Measurements from ENCODE around the gene RARA. TPM values are rescaled to one million over a fixed set of nuclear protein-coding genes. Genes with fewer than 3 reads are reported as not detected.
A peak's percentile ranks its signal among the peaks of the same experiment; 100 is the strongest.

Gene RARA
- polyA plus RNA-seq, 3 donors: 14.9 to 63.9 (median 29.4) TPM

- 92% methylated on average over 3 of the region's 11 CpGs for WGBS (ENCODE audit: insufficient coverage)
- H3K4me3 Mint-ChIP-seq: peak overlapping the region; percentile 95 to 99
- peaks cover 56 to 74% of the 10 kb centered on the region in 2 donors for H3K36me3 Mint-ChIP-seq
- Histone ChIP-seq H3K9me3 (replicated peaks in 1 of 2; ENCODE audit: control insufficient read depth in 1 of 2, insufficient read depth in 1 of 2, low read length in 2 of 2) (no peaks in the 10 kb centered on the region), H3K79me2 (ENCODE audit: insufficient read depth, low read length) (peaks cover 97% of the 10 kb centered on the region), H3K36me3 (replicated peaks in 1 of 2; ENCODE audit: control insufficient read depth in 1 of 2, insufficient read depth in 2 of 2, low read length in 2 of 2) (peaks cover 32 to 54% of the 10 kb centered on the region in 2 donors), H4K20me1 (ENCODE audit: insufficient read depth, low read length) (peaks cover 97% of the 10 kb centered on the region), H2AFZ (ENCODE audit: insufficient read depth, low read depth, low read length, poor library complexity, severe bottlenecking) (no peak overlapping the region), H3K4me2 (replicated peaks; ENCODE audit: extremely low read depth, low read length, poor library complexity, severe bottlenecking) (peak overlapping the region; percentile 90), H3K27me3 (ENCODE audit: control insufficient read depth in 2 of 2, insufficient read depth in 2 of 2, low read length in 2 of 2) (no peaks in the 10 kb centered on the region), H3K4me3 (replicated peaks in 1 of 3; ENCODE audit: low read depth in 2 of 3, low read length in 3 of 3) (peak overlapping the region in 2 of 3 experiments; percentile 66 to 99), H3K27ac (ENCODE audit: low read depth in 1 of 2, low read length in 2 of 2) (no peak overlapping the region), H3K9ac (ENCODE audit: insufficient read depth, low read length, poor library complexity, severe bottlenecking) (peak overlapping the region; percentile 95), H3K4me1 (ENCODE audit: control insufficient read depth in 1 of 2, insufficient read depth in 2 of 2, low read length in 2 of 2) (peaks cover 56 to 66% of the 10 kb centered on the region in 2 donors)
- H3K27me3 Mint-ChIP-seq (ENCODE audit: low read depth in 3 of 3): peaks cover 2 to 6% (median 4%) of the 10 kb centered on the region in 3 donors
- peaks cover 0 to 1% (median 0%) of the 10 kb centered on the region in 7 donors for H3K9me3 Mint-ChIP-seq
- peak overlapping the region in 2 of 7 donors; percentile 42 to 73 for H3K27ac Mint-ChIP-seq
- TF ChIP-seq CTCF (IDR thresholded peaks at IDR 0.05): no peak
- H3K4me1 Mint-ChIP-seq: peaks cover 59% of the 10 kb centered on the region
- DNase-seq: no peak
- intact Hi-C loops (cut with micrococcal nuclease): no loop called here
These were observed 37.2 kb downstream of the RARA start for GRCh38 chr17:40345994-40346764.

GRCh38 chr17:40346765-40347158 lies 37.8 kb downstream of the RARA start:
- intact Hi-C loops (cut with micrococcal nuclease): no loop called here
- 60% methylated on average over 1 of the region's 1 CpG for WGBS (ENCODE audit: insufficient coverage)
- no peak for DNase-seq
- Histone ChIP-seq H3K27ac (ENCODE audit: low read depth in 1 of 2, low read length in 2 of 2) (no peak overlapping the region), H2AFZ (ENCODE audit: insufficient read depth, low read depth, low read length, poor library complexity, severe bottlenecking) (no peak overlapping the region), H3K4me2 (replicated peaks; ENCODE audit: extremely low read depth, low read length, poor library complexity, severe bottlenecking) (peak overlapping the region; percentile 90), H3K9me3 (replicated peaks in 1 of 2; ENCODE audit: control insufficient read depth in 1 of 2, insufficient read depth in 1 of 2, low read length in 2 of 2) (no peaks in the 10 kb centered on the region), H4K20me1 (ENCODE audit: insufficient read depth, low read length) (peaks cover 99% of the 10 kb centered on the region), H3K79me2 (ENCODE audit: insufficient read depth, low read length) (peaks cover 92% of the 10 kb centered on the region), H3K9ac (ENCODE audit: insufficient read depth, low read length, poor library complexity, severe bottlenecking) (no peak overlapping the region), H3K4me3 (replicated peaks in 1 of 3; ENCODE audit: low read depth in 2 of 3, low read length in 3 of 3) (peak overlapping the region in 1 of 3 experiments; percentile 99), H3K27me3 (ENCODE audit: control insufficient read depth in 2 of 2, insufficient read depth in 2 of 2, low read length in 2 of 2) (no peaks in the 10 kb centered on the region), H3K36me3 (replicated peaks in 1 of 2; ENCODE audit: control insufficient read depth in 1 of 2, insufficient read depth in 2 of 2, low read length in 2 of 2) (peaks cover 38 to 60% of the 10 kb centered on the region in 2 donors), H3K4me1 (ENCODE audit: control insufficient read depth in 1 of 2, insufficient read depth in 2 of 2, low read length in 2 of 2) (peaks cover 56 to 72% of the 10 kb centered on the region in 2 donors)
- peaks cover 0 to 1% (median 0%) of the 10 kb centered on the region in 7 donors for H3K9me3 Mint-ChIP-seq
- peaks cover 65% of the 10 kb centered on the region for H3K4me1 Mint-ChIP-seq
- peak overlapping the region in 3 of 7 donors; percentile 8 to 69 (median 54) for H3K27ac Mint-ChIP-seq
- H3K27me3 Mint-ChIP-seq (ENCODE audit: low read depth in 3 of 3): peaks cover 2 to 6% (median 4%) of the 10 kb centered on the region in 3 donors
- peaks cover 58 to 80% of the 10 kb centered on the region in 2 donors for H3K36me3 Mint-ChIP-seq
- H3K4me3 Mint-ChIP-seq: peak overlapping the region; percentile 68 to 99
- TF ChIP-seq CTCF (IDR thresholded peaks at IDR 0.05): no peak

Measured in CD14-positive monocyte (primary cell).